Coronary artery (tissue), 2 donors: ENCODE data around the gene TOP1.

ENCODE experiments used
- DNase-seq: peaks from one replicate; pipeline ENCODE4 v3.0.0-alpha.2; 2017; ENCODE audit warnings: low spot score
- H3K27ac ChIP-seq, 2 donors: fragments of 200-600 bp; sonication (generic); one replicate each; pipeline ENCODE4 v1.5.1; 2016 to 2019
- H3K4me3 ChIP-seq: fragments of 200-600 bp; sonication (generic); 2 replicates; pipeline ENCODE4 v1.5.1; 2016; ENCODE audit warnings: mild to moderate bottlenecking, moderate library complexity
- TF ChIP-seq, protein P1 (sequence below): fragments of 200-600 bp; sonication (generic); IDR thresholded peaks from one replicate; pipeline ENCODE4 v1.5.1; 2019; ENCODE audit warnings: antibody characterized with exemption

Gene TOP1

DNA sequence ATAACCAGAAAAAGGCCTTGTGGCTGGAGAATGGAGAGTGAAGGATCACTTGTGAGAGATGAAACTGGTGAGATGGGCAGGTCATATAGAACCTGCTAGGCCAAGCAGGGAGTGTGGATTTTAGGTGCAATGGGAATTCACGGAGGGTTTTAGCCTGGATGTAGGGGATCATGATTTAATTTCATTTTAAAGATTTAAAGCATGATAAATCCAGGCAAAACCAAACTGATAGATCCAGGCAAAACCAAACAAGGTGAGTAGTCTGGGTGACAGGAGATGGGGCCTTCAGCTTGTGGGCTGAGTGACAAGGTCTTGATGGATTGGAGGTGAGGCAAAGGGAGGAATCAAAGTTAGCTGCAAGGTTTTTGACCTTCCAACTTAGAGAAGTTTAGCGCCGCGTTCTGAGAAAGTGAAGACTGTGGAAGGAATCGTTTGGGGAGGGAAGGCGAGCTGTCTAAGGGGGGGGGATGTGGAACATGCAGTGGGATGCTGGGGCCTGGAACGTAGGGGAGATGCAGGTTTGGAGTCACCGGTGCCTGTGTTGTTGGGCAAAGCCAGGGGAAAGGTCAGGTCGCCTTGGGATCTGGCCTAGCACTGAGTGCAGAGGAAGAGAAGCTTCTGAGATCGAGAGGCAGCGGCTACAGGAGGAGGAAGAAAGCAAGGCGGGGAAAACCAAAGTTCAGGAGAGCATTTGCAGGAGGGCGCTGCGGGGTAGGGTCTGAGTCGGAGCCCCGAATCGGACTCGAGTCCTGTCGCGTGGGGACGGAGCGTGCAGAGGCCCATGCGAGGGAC is 107.5 kb downstream of the TOP1 start:
- DNase-seq = no peak
- TF ChIP-seq, protein P1, sequence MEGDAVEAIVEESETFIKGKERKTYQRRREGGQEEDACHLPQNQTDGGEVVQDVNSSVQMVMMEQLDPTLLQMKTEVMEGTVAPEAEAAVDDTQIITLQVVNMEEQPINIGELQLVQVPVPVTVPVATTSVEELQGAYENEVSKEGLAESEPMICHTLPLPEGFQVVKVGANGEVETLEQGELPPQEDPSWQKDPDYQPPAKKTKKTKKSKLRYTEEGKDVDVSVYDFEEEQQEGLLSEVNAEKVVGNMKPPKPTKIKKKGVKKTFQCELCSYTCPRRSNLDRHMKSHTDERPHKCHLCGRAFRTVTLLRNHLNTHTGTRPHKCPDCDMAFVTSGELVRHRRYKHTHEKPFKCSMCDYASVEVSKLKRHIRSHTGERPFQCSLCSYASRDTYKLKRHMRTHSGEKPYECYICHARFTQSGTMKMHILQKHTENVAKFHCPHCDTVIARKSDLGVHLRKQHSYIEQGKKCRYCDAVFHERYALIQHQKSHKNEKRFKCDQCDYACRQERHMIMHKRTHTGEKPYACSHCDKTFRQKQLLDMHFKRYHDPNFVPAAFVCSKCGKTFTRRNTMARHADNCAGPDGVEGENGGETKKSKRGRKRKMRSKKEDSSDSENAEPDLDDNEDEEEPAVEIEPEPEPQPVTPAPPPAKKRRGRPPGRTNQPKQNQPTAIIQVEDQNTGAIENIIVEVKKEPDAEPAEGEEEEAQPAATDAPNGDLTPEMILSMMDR = no peak
- H3K4me3 ChIP-seq = peak overlapping the region; percentile 95
- H3K27ac ChIP-seq = peak overlapping the region; percentile 95 to 96

DNA sequence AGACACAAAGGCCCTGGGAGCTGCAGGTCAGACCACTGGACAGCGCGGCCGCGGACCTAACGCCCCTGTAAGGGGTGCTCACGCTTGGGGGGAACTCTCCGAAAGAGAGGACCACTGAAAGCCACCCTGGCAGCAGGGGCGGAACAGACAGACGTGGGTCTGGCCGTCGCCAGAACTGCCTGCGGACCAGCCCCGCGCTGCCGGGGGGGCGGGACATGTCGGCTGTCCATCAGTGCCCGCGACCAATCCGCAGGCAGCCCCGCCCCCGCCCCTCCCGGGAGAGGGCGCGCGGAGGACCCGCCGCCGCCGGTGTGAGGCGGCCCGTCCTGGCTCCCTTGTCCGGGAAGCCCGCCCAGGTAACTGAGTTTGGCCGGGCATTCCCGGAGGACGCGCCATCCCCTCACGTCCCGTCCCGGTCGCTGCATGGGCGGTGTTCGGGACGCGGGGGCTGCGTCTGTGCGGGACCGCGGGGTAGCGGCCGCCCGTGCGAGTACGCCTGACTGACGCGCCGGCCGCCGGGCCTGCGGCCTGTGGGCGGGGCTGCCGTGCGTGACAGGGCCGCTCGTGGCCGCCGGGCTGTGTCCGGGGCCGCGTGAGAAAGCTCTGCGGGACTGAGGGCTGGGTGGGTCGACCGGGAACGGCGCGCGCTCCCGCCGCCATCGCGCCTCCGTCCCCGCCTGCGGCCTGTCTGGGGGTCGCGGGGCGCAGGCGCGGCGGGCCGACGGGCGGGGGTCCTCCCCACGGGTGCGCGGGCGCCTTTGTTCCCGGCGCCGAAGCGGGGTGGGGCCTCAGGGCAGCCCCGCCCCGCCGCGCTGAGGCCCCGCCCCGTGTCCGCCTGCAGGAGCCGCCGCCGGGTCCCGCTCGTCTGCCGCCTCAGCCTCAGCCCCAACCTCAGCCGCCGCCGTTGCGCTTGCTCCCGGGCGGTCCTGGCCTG is 108.3 kb downstream of the TOP1 start, which contains the start of gene PLCG1:
TSS of gene PLCG1 (plus strand) at position 864 of the 934 bp plus-strand sequence. CDS start 99 bp downstream, outside the sequence.
- Histone ChIP-seq H3K4me3 (peak within 1 kb of the TSS; percentile 95), H3K27ac (peak within 1 kb of the TSS; percentile 95 to 96)
- TF ChIP-seq, protein P1 = no peak
- DNase-seq = peak; percentile 92

GRCh38 chr20:41137614-41138474 is 109.2 kb downstream of the TOP1 start:
- Histone ChIP-seq H3K4me3 (peak overlapping the region; percentile 95), H3K27ac (peak overlapping the region; percentile 95 to 96)
- DNase-seq = peak; percentile 88
- TF ChIP-seq, protein P1 = no peak

GRCh38 chr20:41138475-41139226 is 110.0 kb downstream of the TOP1 start:
- peak overlapping the region; percentile 95 to 96 for H3K27ac ChIP-seq
- TF ChIP-seq, protein P1 = no peak

DNA sequence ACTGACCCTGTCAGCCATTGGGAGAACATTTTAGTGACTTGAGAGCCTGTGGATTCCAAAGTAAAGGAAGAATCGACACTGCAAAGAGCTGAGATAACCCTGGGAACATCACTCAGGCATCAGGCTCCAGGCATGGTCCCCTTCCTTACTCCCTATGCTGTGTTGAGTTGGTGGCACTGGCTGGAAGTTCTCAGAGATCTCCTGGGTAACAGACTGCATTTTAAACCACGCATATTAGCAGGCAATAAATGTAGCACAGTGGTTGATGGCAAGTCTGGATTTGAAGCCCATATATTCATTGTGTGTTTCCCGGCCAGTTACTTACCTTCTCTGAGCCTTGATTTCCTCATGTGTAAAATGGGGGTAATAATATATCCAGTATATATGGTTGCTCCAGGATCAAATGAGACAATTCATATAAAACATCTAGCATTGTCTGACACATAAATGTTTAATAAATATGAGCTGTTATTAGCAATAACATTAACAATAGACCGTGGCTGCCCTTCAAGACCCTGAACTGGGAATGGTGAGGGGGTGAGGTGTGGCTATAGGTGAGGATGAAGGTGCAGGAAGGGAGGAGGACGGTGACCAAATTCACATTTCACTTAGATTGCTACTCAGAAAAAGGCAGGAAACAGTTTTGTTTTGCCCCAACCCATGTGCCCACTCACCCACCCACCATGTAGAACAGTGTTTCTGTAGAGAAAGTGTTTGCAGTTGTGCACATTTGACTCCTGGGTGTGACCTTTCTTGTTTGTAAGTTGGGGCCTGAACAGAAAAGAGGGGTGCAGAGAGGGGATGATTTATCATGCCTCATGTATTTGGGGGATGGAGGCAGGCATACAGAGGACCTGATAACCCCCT is 110.8 kb downstream of the TOP1 start:
- H3K27ac ChIP-seq = peak overlapping the region; percentile 95 to 96
- peak overlapping the region; percentile 95 for H3K4me3 ChIP-seq
- TF ChIP-seq, protein P1 = no peak
- no peak for DNase-seq

More at GRCh38 chr20:41138475-41139226, 110.0 kb downstream of the TOP1 start:
- peak overlapping the region; percentile 95 for H3K4me3 ChIP-seq
- DNase-seq = no peak
